K562 (cell line): ENCODE measurements around the gene MAGT1. TPM values are rescaled to one million over a fixed set of nuclear protein-coding genes. Genes with fewer than 3 reads are reported as not detected.

Experiments used
- CTBP1 ChIP-seq: fragments of 450-650 bp; IDR thresholded peaks from 2 replicates; pipeline ENCODE4 v1.6.1; 2016; ENCODE audit warnings: borderline replicate concordance
- JUN ChIP-seq, 2 experiments: sonication (generic) in 1 of 2; formaldehyde crosslinking in 1 of 2; IDR thresholded peaks; 2 replicates each; pipeline versions ENCODE4 v1.6.1 to v1.8.0; 2012 to 2022; ENCODE audit warnings: borderline replicate concordance in 2 of 2, mild to moderate bottlenecking in 2 of 2, improper control_type of control experiment in 1 of 2, low read depth in 1 of 2, low read length in 1 of 2, missing genetic modification reagents in 1 of 2
- KAT7 ChIP-seq: sonication (generic); formaldehyde crosslinking; IDR thresholded peaks from 2 replicates; pipeline ENCODE4 v1.8.0; 2022; ENCODE audit warnings: missing genetic modification reagents, mild to moderate bottlenecking, borderline replicate concordance
- POLR2AphosphoS2 ChIP-seq: IDR thresholded peaks from 2 replicates; pipeline ENCODE4 v1.6.1; 2012; ENCODE audit warnings: low read length, improper control_type of control experiment
- PTBP1 ChIP-seq: fragments of 200-400 bp; formaldehyde crosslinking; IDR thresholded peaks from 2 replicates; pipeline ENCODE4 v1.6.1; 2017; ENCODE audit warnings: low read depth, low read length
- RBM14 ChIP-seq: fragments of 200-400 bp; formaldehyde crosslinking; IDR thresholded peaks from 2 replicates; pipeline ENCODE4 v1.6.1; 2018; ENCODE audit warnings: low read depth, mild to moderate bottlenecking, low read length, moderate library complexity, borderline replicate concordance; ENCODE audit not compliant: insufficient read depth
- SMC3 ChIP-seq: conservative IDR thresholded peaks from 2 replicates; pipeline ENCODE4 v1.6.1; 2011; ENCODE audit warnings: low read depth, low read length, improper control_type of control experiment; ENCODE audit not compliant: insufficient read depth
- TAF1 ChIP-seq: IDR thresholded peaks from 2 replicates; pipeline ENCODE4 v1.6.1; 2011; ENCODE audit warnings: mild to moderate bottlenecking, low read length, moderate library complexity; ENCODE audit not compliant: insufficient read depth, control insufficient read depth, severe bottlenecking; ENCODE audit errors: extremely low read depth
- TEAD4 ChIP-seq, 2 experiments: sonication (generic) in 1 of 2; formaldehyde crosslinking in 1 of 2; IDR thresholded peaks; 2 replicates each; pipeline versions ENCODE4 v1.6.1 to v1.8.0; 2012 to 2022; ENCODE audit warnings: borderline replicate concordance in 1 of 2, inconsistent platforms in 1 of 2, low read length in 1 of 2, mild to moderate bottlenecking in 1 of 2, missing genetic modification reagents in 1 of 2
- polyA plus RNA-seq, 8 experiments: library from polyadenylated mRNA; depleted of rRNA in 4 of 8; stranded (reverse) in 5 of 8; unstranded in 3 of 8; fragments of >200 nt; fragmentation: Nextera tagmentation in 2 of 8; fragmentation: Illumina TruSeq in 1 of 8; extraction: Ambion mirVana in 2 of 8; extraction: Trizol in 1 of 8; gene quantifications; 2 replicates each; pipeline versions ENCODE4 v1.2.1 to v1.2.3, GENCODE V29; 2011 to 2014; ENCODE audit warnings: inconsistent platforms in 1 of 8, missing spikeins in 1 of 8
- total RNA-seq, 7 experiments: library from RNA; depleted of rRNA in 6 of 7; stranded (reverse); fragments of >200 nt in 6 of 7; fragmentation: Illumina TruSeq in 2 of 7; extraction: Trizol in 2 of 7; gene quantifications; 2 replicates each; pipeline versions ENCODE4 v1.2.1 to v1.2.3, GENCODE V29; 2011 to 2021; ENCODE audit warnings: low replicate concordance in 1 of 7
- TF ChIP-seq, protein P1 (sequence below): fragments of 200-800 bp; sonication (Bioruptor generic); IDR thresholded peaks from 2 replicates; pipeline ENCODE4 v1.6.1; 2017; ENCODE audit warnings: missing genetic modification characterization, missing compliant biosample characterization
- TF ChIP-seq, protein P2 (sequence below): fragments of 450-650 bp; formaldehyde crosslinking; IDR thresholded peaks from 2 replicates; pipeline ENCODE4 v1.4.0; 2022; ENCODE audit warnings: missing genetic modification characterization
- TF ChIP-seq, protein P3 (sequence below), 2 experiments: fragments of 450-650 bp; conservative IDR thresholded peaks; 2 replicates each; pipeline ENCODE4 v1.6.1; 2017; ENCODE audit warnings: mild to moderate bottlenecking in 2 of 2, moderate library complexity in 2 of 2
- TF ChIP-seq, protein P4 (sequence below): sonication (generic); formaldehyde crosslinking; IDR thresholded peaks from 2 replicates; pipeline ENCODE4 v1.8.0; 2022; ENCODE audit warnings: missing genetic modification reagents, mild to moderate bottlenecking, moderate library complexity, borderline replicate concordance
- TF ChIP-seq, protein P5 (sequence below): sonication (generic); IDR thresholded peaks from 2 replicates; pipeline ENCODE4 v1.6.1; 2016
- TF ChIP-seq, protein P6 (sequence below): fragments of 450-650 bp; conservative IDR thresholded peaks from 2 replicates; pipeline ENCODE4 v1.6.1; 2016; ENCODE audit warnings: missing genetic modification characterization, low read depth, mild to moderate bottlenecking, control low read depth, missing compliant biosample characterization

Gene MAGT1
- total and polyA plus RNA-seq, 9 of the 15 experiments (the other 6 are each of a cell fraction or from before 2014, with no cell fraction given), result 15.5 to 46.2 (median 28.8) TPM

DNA sequence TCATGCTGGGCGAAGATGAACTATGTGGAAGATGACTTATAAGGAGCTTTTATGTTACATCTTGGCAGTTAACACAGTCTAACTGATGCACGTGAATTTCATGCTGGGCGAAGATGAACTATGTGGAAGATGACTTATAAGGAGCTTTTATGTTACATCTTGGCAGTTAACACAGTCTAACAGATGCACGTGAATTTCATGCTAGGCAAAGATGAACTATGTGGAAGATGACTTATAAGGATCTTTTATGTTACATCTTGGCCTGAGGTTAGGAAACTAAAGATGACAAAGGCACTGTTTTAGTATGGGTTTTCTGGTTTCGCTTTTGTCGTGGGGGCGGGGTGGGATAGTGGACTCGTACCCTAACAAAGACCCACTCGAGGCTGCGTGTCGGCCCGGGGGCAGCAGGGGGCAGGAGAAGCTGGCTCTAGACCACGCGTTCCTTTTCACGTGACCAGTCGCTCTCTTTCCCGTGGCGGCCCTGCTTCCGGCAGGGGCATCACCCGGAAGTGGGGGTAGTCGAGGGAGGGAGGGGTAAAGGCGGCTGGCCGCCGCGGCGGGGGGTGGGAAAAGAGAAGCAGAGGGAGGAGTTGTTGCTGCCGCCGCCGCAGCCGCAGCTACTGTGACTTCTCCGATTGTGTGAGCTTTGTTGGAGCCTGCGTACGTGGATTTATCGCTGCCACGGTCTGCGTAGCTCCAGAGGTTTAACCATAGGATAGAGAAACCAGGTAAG, 15.0 kb upstream of the MAGT1 start, which contains the start of gene ATP7A (continued):
- TF ChIP-seq, protein P1, sequence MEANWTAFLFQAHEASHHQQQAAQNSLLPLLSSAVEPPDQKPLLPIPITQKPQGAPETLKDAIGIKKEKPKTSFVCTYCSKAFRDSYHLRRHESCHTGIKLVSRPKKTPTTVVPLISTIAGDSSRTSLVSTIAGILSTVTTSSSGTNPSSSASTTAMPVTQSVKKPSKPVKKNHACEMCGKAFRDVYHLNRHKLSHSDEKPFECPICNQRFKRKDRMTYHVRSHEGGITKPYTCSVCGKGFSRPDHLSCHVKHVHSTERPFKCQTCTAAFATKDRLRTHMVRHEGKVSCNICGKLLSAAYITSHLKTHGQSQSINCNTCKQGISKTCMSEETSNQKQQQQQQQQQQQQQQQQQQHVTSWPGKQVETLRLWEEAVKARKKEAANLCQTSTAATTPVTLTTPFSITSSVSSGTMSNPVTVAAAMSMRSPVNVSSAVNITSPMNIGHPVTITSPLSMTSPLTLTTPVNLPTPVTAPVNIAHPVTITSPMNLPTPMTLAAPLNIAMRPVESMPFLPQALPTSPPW (CRISPR knock-in tag), result peak; percentile 98
- no peak for TF ChIP-seq CTBP1
- TF ChIP-seq, protein P2, sequence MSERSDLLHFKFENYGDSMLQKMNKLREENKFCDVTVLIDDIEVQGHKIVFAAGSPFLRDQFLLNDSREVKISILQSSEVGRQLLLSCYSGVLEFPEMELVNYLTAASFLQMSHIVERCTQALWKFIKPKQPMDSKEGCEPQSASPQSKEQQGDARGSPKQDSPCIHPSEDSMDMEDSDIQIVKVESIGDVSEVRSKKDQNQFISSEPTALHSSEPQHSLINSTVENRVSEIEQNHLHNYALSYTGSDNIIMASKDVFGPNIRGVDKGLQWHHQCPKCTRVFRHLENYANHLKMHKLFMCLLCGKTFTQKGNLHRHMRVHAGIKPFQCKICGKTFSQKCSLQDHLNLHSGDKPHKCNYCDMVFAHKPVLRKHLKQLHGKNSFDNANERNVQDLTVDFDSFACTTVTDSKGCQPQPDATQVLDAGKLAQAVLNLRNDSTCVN (CRISPR knock-in tag), result no peak
- TF ChIP-seq, protein P3, sequence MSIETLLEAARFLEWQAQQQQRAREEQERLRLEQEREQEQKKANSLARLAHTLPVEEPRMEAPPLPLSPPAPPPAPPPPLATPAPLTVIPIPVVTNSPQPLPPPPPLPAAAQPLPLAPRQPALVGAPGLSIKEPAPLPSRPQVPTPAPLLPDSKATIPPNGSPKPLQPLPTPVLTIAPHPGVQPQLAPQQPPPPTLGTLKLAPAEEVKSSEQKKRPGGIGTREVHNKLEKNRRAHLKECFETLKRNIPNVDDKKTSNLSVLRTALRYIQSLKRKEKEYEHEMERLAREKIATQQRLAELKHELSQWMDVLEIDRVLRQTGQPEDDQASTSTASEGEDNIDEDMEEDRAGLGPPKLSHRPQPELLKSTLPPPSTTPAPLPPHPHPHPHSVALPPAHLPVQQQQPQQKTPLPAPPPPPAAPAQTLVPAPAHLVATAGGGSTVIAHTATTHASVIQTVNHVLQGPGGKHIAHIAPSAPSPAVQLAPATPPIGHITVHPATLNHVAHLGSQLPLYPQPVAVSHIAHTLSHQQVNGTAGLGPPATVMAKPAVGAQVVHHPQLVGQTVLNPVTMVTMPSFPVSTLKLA (conservative IDR thresholded peaks at IDR 0.05), result peak; percentile 69 to 82; a peak in 3 of 4 replicates
- TF ChIP-seq POLR2AphosphoS2, result no peak
- TF ChIP-seq KAT7 (CRISPR knock-in tag), result no peak
- no peak for TF ChIP-seq RBM14
- no peak for TF ChIP-seq TEAD4 (IDR thresholded peaks at IDR 0.05; ENCODE audit: low read length)
- TF ChIP-seq TEAD4 (CRISPR knock-in tag; IDR thresholded peaks at IDR 0.05; ENCODE audit: borderline replicate concordance), result no peak
- TF ChIP-seq, protein P4, sequence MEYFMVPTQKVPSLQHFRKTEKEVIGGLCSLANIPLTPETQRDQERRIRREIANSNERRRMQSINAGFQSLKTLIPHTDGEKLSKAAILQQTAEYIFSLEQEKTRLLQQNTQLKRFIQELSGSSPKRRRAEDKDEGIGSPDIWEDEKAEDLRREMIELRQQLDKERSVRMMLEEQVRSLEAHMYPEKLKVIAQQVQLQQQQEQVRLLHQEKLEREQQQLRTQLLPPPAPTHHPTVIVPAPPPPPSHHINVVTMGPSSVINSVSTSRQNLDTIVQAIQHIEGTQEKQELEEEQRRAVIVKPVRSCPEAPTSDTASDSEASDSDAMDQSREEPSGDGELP (CRISPR knock-in tag), result peak; percentile 58; the same call in 1 of the 2 replicates
- peak; percentile 44 for TF ChIP-seq TAF1
- no peak for TF ChIP-seq PTBP1
- TF ChIP-seq, protein P5, sequence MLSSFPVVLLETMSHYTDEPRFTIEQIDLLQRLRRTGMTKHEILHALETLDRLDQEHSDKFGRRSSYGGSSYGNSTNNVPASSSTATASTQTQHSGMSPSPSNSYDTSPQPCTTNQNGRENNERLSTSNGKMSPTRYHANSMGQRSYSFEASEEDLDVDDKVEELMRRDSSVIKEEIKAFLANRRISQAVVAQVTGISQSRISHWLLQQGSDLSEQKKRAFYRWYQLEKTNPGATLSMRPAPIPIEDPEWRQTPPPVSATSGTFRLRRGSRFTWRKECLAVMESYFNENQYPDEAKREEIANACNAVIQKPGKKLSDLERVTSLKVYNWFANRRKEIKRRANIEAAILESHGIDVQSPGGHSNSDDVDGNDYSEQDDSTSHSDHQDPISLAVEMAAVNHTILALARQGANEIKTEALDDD, result peak; percentile 34; the same call in 1 of the 2 replicates
- 0 out of 2 replicates have a peak, but pooled peaks have one; percentile 15 for TF ChIP-seq SMC3
- TF ChIP-seq JUN (IDR thresholded peaks at IDR 0.05; ENCODE audit: borderline replicate concordance, low read depth, low read length), result peak; percentile 29; the same call in 1 of the 2 replicates
- no peak for TF ChIP-seq JUN (CRISPR knock-in tag; IDR thresholded peaks at IDR 0.05; ENCODE audit: borderline replicate concordance)
- TF ChIP-seq, protein P6, sequence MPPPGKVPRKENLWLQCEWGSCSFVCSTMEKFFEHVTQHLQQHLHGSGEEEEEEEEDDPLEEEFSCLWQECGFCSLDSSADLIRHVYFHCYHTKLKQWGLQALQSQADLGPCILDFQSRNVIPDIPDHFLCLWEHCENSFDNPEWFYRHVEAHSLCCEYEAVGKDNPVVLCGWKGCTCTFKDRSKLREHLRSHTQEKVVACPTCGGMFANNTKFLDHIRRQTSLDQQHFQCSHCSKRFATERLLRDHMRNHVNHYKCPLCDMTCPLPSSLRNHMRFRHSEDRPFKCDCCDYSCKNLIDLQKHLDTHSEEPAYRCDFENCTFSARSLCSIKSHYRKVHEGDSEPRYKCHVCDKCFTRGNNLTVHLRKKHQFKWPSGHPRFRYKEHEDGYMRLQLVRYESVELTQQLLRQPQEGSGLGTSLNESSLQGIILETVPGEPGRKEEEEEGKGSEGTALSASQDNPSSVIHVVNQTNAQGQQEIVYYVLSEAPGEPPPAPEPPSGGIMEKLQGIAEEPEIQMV (tag), result no peak
